NCI-H1048 (cell line): Measurements from ENCODE around the gene SLC15A1.

Experiments used
- DNase-seq: peaks from one replicate; lab custom pipeline; 2025; lab: John Stamatoyannopoulos, UW

Gene SLC15A1, protein sequence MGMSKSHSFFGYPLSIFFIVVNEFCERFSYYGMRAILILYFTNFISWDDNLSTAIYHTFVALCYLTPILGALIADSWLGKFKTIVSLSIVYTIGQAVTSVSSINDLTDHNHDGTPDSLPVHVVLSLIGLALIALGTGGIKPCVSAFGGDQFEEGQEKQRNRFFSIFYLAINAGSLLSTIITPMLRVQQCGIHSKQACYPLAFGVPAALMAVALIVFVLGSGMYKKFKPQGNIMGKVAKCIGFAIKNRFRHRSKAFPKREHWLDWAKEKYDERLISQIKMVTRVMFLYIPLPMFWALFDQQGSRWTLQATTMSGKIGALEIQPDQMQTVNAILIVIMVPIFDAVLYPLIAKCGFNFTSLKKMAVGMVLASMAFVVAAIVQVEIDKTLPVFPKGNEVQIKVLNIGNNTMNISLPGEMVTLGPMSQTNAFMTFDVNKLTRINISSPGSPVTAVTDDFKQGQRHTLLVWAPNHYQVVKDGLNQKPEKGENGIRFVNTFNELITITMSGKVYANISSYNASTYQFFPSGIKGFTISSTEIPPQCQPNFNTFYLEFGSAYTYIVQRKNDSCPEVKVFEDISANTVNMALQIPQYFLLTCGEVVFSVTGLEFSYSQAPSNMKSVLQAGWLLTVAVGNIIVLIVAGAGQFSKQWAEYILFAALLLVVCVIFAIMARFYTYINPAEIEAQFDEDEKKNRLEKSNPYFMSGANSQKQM

GRCh38 chr13:98752467-98753290 lies at the start of gene SLC15A1:
SLC15A1 (minus strand) TSS chr13:98752672; CDS start chr13:98752598, 74 bp downstream.
- no peak for DNase-seq

- no peak for DNase-seq
Observed at GRCh38 chr13:98801626-98802418, 49.4 kb upstream of the SLC15A1 start.

GRCh38 chr13:98800078-98800477 lies 47.6 kb upstream of the SLC15A1 start:
- no peak for DNase-seq

DNA sequence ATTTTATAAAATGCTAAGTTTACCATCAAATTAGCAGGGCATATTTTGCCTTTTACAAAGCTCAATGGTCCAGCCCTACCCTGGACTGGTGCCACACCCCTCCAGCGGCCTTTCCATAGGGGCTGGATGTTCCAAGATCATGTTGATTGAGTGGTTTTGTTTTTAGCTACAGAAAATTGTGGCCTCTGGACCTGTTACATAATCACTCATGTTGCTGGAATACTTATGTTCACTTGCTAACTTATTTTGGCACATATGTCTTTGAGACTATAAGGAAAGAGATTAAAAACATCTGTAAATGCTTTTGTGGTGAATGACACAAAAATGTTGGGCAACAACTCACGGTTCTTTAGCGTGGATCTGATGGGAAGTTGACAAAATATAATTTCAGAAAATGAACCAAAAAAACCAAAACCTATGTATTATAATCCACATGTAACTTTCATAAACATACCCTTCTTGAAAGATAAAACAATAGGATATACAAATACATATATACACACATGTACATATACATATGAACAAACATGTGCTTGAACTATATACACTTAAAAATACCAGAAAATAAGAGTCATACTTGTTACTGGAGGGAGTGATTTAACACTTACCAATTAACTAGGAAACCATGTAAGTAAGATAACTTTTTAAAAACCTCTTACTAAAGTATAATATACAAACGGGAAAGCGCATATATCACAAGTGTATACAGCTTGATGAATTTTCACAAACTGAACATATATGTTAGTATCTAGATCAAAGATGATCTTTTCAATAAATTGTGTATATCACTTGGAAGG lies 46.6 kb upstream of the SLC15A1 start:
- DNase-seq, result no peak

DNA sequence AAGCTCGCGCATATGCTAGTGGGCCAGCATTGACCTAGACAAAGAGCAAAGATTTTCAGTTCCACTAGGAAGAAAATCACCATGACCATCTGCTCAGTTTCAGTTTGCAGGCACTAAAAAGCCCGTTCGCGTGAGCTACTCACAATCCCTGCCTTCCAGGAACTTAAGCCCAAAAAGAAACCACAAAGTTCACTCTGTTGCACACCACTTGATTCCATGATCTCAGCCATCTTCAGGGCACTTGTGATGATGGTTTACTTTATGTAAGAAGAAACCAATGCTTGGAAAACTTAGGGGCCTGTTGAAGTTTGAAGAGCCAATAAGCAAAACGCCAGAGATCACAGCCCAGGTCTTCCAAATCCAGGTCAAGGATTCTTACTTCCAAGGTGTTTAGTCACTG lies 45.0 kb upstream of the SLC15A1 start:
- no peak for DNase-seq

GRCh38 chr13:98796798-98797197 lies 44.3 kb upstream of the SLC15A1 start:
- DNase-seq, result no peak

GRCh38 chr13:98796191-98796590 lies 43.7 kb upstream of the SLC15A1 start:
- DNase-seq, result no peak

DNA sequence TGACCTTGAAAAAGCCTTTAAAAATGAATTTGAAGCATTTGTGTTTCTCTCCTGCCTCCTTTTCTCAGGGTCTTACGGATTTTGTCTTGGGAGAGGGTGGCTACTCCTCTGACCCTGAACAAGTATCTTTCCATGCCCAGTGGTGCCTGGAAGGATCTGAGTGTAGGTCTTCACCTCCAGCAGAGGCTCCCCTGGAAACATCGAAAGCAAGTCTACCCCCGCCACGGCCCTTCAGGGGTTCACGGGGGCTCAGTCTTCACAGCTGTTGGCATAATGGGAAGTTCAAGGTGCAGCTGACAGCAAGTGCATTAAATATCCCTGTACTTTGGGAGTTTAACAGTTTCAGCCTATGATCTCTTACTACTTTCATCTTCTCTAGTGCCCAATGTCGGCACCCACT lies 42.7 kb upstream of the SLC15A1 start:
- DNase-seq, result no peak

GRCh38 chr13:98794498-98794897 lies 42.0 kb upstream of the SLC15A1 start:
- no peak for DNase-seq

DNA sequence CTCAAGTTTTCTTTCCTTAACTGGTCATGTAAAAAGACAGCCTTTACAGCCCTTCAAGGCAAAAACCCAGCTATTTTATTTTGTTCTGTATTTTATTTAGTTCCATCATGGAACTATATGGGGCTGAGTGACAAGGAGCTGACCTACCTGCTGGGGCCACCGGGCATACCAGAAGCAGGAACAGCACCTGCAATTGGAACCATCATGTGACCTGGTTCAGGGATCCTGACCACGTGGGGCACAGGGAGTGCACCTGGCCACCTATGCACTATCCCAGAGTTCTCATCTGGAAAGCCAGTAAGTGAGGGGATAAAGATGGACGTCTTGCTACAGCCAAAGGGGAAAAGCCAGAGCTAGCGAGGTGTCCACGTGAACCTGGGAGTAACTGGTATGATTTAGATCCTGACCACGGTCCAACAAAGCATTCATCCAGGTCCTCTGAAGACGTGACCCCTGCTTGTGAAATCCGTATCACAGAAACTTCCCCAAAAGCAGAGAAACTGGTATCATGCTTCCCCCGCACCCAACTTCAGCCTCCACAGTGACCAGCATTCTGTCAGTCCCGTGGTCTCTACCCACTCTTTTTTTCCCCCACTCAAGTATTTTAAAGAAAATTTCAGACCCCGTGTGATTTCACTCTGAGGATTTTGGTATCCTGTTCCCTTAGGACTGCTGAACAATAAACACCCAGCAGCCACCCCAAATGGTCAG lies 40.5 kb upstream of the SLC15A1 start:
- DNase-seq, result no peak

GRCh38 chr13:98792321-98792720 lies 39.8 kb upstream of the SLC15A1 start:
- no peak for DNase-seq

- no peak for DNase-seq
Observed at GRCh38 chr13:98791611-98792010, 39.1 kb upstream of the SLC15A1 start.

GRCh38 chr13:98787996-98788395 lies 35.5 kb upstream of the SLC15A1 start:
- DNase-seq, result no peak

GRCh38 chr13:98787173-98787572 lies 34.7 kb upstream of the SLC15A1 start:
- no peak for DNase-seq

- no peak for DNase-seq
Observed at GRCh38 chr13:98786023-98786422, 33.6 kb upstream of the SLC15A1 start.

GRCh38 chr13:98785405-98785804 lies 32.9 kb upstream of the SLC15A1 start:
- DNase-seq, result no peak

DNA sequence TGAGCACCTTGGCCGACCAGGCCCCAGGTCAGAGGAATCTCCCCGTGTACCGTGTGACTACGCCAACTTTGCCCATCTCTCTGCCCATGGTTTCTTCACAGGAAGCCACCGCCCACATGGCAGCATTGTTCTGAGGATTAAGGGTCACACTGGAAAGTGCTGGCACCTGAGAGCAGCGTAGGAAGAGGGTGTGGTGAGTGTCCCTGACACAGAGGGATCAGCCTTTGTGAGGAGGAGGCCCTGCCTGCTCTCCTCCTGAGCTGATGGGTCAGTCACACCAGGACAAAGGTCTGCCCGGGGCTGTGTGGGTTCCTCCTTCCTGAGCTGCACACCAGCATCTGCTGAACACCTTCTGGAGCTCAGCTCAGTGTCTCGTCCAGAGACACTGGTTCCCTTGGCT lies 32.2 kb upstream of the SLC15A1 start:
- no peak for DNase-seq

DNA sequence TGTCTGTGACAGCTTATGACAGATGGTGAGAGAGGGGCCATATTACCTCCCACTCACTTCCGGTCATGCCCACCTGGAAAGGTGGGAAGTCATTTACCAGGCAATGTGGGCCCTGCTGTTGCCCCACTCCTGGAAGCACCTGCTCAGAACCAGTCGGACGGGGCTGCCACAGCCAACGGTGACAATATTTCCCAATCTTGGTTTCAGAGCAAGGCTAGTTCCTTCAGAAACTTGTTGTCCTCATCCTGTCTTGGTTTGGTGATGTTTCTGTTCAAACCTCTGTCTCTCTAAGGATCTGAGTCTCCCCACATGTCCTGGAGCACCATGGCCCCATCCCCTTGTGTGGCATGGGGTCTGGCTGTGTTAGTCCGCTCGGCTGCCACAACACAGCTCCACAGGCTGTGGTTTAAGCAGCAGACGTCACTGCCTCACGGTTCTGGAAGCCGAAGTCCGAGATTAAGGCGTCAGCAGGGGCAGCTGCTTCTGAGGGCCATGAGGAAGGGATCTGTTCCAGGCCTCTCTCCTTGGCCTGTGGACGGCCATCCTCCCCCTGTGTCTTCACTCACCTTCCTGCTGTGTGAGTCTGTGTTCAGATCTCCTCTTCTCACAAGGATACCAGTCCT lies 31.5 kb upstream of the SLC15A1 start:
- DNase-seq, result no peak

DNA sequence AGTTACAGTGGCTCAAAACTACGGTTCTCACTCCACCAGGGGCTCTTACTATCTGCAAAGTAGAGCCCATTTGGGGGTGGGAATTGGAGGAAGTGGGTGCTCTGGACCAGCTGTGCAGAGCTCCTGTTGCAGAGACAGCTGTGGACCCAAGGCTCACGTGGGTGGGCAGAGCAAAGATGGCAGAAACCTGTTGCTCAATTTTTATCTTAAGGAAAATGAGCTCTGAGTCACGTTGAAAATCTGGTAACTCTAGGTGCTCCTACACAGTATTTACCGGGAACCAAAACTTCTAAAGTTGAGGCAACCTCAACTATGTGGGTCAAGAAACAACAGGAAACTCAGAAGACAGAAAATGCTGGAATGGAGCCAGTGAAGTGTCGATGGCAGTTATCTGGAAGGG lies 30.2 kb upstream of the SLC15A1 start:
- no peak for DNase-seq

DNA sequence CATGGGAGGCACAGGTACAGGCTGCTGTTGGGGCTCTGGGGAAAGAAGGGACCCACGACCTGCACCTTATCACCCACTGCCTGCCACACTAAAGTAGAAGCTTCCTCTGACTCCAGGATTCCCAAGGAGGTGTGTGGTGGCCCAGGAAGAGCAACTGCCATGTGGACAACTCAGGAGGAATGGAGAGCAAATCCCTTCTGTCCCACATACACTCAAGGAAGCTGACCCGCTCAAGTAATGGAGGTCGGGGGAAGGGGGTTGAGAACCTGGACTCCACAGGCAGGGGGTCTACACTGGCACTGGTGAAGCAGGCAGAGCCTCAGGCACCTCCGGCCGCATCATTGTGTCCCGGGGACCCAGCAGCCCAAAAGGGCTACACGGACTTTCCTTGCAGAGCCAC lies 29.4 kb upstream of the SLC15A1 start:
- no peak for DNase-seq
